HG02970 (cell line): ENCODE data around the gene ASB16.

Experiments
- ATAC-seq: cut with Tn5 transposase; IDR thresholded peaks from one replicate; pipeline ENCODE4 v1.9.1; 2021; ENCODE audit warnings: mild to moderate bottlenecking, moderate library complexity, moderate number of reproducible peaks; ENCODE audit not compliant: unreplicated experiment, low FRiP score

Gene ASB16

DNA sequence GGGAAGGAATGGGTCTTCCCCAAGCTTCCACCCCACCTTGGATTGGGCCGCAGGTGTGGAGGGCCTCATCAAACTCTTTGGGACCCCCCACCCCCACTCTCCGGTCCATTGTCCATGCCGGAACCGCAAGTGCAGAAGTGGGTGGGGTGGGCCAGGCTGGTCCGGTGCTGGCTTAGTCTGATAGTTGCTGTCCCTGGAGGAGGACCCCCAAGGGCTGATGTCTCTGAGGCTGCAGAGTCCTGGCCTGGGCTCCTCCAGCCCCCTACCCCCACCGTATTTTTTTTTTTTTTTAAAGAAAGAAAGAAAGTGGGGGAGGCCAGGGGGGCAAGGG is 36.3 kb downstream of the ASB16 start:
- ATAC-seq = no peak

- no peak for ATAC-seq
These were observed 36.8 kb downstream of the ASB16 start for GRCh38 chr17:44207319-44207718.

DNA sequence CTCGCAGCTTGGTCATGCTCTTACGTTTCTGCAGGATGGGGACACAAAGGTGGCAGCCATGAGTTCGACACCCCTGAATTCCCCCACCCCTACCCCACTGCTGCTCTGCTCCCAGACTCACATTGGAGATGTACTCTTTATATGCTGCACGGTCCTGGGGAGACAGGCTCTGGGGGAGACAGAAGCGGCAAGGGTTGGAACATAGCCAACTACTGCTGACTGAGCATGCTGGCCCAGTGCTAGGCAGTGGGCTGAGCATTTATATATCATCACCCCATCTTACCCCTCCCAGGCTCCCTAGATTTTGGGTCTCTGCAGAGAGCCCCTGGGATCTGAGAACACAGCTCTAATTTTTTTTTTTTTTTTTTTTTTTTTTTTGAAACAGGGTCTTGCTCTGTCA is 37.2 kb downstream of the ASB16 start:
- ATAC-seq = no peak

GRCh38 chr17:44209786-44210341 is 39.4 kb downstream of the ASB16 start:
- ATAC-seq = no peak

GRCh38 chr17:44210342-44211192 is 40.1 kb downstream of the ASB16 start:
- peak; percentile 85 for ATAC-seq

DNA sequence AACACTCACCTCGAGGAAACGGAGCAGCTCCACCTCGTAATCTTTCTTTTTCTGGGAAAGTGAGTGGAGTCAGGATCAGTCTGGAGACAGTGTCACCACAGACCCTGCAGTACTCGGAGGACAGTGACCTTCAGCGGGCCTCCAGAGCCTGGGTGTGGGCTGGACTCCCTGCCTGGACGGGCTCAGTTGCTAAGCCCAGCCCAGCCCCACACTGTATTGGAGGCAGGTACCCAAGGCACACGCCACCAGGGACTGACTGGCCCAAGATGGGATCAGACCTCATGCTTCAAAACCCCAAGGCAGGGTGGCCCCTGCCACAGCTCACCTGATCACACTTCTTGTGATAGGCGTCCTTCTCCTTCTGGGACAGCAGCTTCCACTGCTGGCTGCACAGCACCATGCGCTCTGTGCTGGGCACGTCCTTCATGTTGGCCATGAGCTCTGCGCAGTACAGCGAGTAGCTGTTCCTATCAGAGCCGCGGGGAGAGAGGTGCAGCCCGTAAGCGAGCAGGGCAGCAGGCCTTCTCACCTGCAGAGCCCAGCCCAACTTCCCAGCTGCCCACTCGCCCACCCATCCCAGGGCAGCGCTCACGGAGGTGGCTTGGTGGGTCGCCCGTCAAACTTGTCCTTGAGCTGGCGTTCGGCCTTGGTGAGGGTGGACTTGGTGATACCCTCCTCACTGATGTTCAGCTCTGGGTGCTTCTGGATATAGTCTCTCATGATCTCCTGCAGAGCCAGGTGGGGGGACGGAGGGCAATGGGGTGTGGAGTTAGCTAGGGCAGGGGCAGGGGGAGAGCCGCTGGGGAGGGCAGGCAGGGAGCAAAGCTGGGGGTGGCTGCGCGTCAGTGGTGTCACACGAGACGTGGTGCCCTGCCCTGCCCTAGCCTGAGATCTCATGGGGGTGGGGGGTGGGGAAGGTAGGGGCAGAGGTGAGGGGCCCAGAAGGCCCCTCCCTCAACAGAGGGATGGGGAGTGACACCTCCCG is 41.1 kb downstream of the ASB16 start:
- ATAC-seq = no peak

- no peak for ATAC-seq
These were observed 42.3 kb downstream of the ASB16 start for GRCh38 chr17:44212507-44213402.

DNA sequence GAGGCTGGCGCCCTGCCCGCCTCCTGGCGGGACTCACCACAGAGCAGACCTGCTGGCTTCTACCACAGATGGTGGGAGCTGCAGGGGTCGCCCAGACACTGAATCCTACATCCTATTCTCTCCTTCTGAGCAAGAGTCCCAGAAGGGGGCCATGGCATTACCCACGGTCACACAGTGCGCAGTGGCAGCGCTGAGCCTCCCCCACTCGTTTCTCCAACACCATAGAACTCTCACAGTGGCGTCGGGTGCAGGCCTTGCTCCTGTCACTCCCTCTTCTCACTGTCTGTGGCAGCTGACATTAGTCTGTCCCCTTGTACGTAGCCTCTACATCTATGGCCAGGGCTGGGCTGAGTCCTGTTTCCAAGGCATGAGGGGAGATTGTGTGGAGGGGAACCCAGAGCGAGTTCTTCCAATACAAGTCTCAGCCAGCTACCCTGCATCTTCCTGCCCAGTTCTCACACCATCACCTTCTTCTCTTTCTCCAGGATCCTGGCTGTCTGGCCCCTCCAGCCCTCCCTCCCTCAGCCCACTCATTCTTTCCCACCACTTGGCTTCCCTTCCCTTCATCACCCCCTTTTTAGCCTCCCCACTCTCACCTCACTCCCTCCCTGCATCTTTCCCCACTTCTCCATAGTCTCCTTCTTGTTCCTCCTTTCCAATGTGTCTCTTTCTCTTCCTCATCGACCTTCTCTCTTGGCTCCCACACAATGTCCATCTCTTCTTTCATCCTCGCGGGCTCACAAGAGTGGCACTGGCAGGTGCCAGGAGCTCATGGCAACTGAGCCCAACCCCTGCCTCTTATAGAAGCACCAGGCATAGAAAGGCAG is 43.1 kb downstream of the ASB16 start:
- no peak for ATAC-seq

- ATAC-seq = no peak
These were observed 43.7 kb downstream of the ASB16 start for GRCh38 chr17:44214230-44214494.

GRCh38 chr17:44214896-44215295 is 44.4 kb downstream of the ASB16 start:
- no peak for ATAC-seq

DNA sequence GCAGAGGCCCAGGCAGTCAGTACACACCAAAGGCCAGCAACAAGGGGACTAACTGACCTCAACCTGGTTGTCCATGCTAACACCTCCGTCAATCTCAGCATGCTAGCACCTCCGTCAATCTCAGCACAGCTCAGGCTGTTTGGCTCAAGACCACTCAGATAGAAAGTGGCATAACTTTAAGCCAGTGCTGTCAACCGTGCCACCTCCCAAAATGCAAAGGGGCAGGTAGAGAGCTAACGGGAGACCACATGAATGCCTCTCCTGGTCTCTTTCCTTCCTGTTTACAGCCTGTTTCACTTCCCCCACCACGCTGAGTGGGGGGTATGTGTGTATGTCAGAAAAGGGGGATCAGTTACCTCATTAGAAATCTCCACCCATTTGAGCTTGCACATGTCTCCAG is 45.7 kb downstream of the ASB16 start:
- ATAC-seq = no peak

- ATAC-seq = no peak
These were observed 46.2 kb downstream of the ASB16 start for GRCh38 chr17:44216694-44217093.

- ATAC-seq = no peak
These were observed 47.3 kb downstream of the ASB16 start for GRCh38 chr17:44217738-44218343.

DNA sequence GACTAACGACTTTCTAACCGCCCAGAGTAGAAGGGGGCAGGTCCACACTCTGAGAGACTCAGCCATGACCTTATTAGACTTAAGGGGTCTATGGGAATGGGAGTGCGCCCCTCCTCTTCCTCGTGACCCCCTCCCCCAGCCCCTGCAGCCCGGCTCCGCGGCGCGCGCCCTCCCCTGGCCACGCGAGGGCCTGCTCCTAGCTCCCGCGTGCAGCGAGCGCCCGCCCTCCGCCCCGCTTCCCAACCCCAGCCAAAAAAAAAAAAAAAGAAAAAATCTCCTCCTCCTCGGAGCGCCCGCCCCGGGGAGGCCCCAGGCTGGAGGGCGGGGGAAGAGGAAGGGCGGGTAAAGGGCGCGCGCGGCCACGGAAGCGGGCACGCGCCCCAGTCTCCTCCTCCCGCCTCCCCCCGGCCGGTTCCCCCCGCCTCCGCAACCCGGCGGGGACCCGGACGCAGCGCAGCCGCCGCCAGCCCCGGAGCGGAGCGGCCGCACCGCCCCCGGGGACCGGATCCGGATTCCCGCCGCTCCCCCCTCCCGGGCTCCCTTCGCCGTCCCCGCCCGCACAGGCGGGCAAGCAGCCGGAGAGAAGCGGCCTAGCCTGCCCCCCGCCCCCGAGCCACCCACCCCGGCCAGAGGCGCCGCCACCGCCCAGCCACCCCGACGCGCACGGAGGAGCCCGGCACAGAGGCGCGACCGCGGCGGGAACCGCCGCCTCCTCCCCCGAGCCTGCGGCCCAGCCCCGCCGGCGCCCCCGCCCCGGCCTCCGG is 48.0 kb downstream of the ASB16 start:
- ATAC-seq = peak; percentile 43

- ATAC-seq = peak; percentile 35
These were observed 48.7 kb downstream of the ASB16 start for GRCh38 chr17:44219108-44219615.

- peak; percentile 16 for ATAC-seq
These were observed 49.2 kb downstream of the ASB16 start, which contains the start of gene UBTF for GRCh38 chr17:44219616-44220212. TSS of gene UBTF (minus strand) at chr17:44219675. CDS start at chr17:44218229, 1,446 bp downstream.

- ATAC-seq = no peak
These were observed 49.9 kb downstream of the ASB16 start for GRCh38 chr17:44220213-44221083.
